Neural cell (in vitro differentiated cells): ENCODE results near the gene HECW1.

Source experiments
- CTCF ChIP-seq: fragments of 450-650 bp; IDR thresholded peaks from 2 replicates; pipeline ENCODE4 v1.5.1; 2014; ENCODE audit warnings: antibody characterized with exemption, mild to moderate bottlenecking, moderate library complexity; ENCODE audit not compliant: poor library complexity, severe bottlenecking
- EZH2 ChIP-seq: fragments of 200-600, 300-800 bp; shearing (Covaris generic), sonication (generic); IDR thresholded peaks from 2 replicates; pipeline ENCODE4 v1.6.1; 2014; ENCODE audit warnings: antibody characterized with exemption, low read length, borderline replicate concordance, mild to moderate bottlenecking; ENCODE audit not compliant: insufficient read depth, poor library complexity, severe bottlenecking
- POLR2AphosphoS5 ChIP-seq: IDR thresholded peaks from 2 replicates; pipeline ENCODE4 v1.6.1; 2012
- SMC3 ChIP-seq: fragments of 450-650 bp; conservative IDR thresholded peaks from 2 replicates; pipeline ENCODE4 v1.6.1; 2014; ENCODE audit warnings: antibody characterized with exemption, mild to moderate bottlenecking, moderate library complexity; ENCODE audit not compliant: poor library complexity
- TAF1 ChIP-seq: IDR thresholded peaks from 2 replicates; pipeline ENCODE4 v1.6.1; 2012; ENCODE audit warnings: low read depth

- no peak for TF ChIP-seq SMC3
- no peak for TF ChIP-seq EZH2
- no peak for TF ChIP-seq CTCF
- TF ChIP-seq POLR2AphosphoS5: no peak
- no peak for TF ChIP-seq TAF1
Measured at GRCh38 chr7:43116451-43116850, 4.0 kb downstream of the HECW1 start.
